H9 (cell line): ENCODE data around the gene SUPT3H. TPM values are rescaled to one million over a fixed set of nuclear protein-coding genes. Genes with fewer than 3 reads are reported as not detected.

Experiments
- DNase-seq: peaks from one replicate; pipeline ENCODE4 v3.0.0-alpha.2; 2017
- H2AFZ ChIP-seq: one replicate; pipeline ENCODE4 v1.6.1; 2013; ENCODE audit warnings: mild to moderate bottlenecking, low read length, control low read depth, moderate library complexity
- H2AK5ac ChIP-seq: 2 replicates; pipeline ENCODE4 v1.6.1; 2013; ENCODE audit warnings: low read length, control low read depth, mixed read lengths; ENCODE audit not compliant: insufficient read length
- H2BK120ac ChIP-seq: one replicate; pipeline ENCODE4 v1.6.1; 2013; ENCODE audit warnings: low read depth, mild to moderate bottlenecking, low read length, control low read depth, inconsistent platforms; ENCODE audit not compliant: poor library complexity, severe bottlenecking
- H2BK12ac ChIP-seq: 2 replicates; pipeline ENCODE4 v1.6.1; 2013; ENCODE audit warnings: low read length, control low read depth, mixed read lengths, low read depth; ENCODE audit not compliant: insufficient read length
- H2BK15ac ChIP-seq: 2 replicates; pipeline ENCODE4 v1.6.1; 2013; ENCODE audit warnings: low read depth, low read length, control low read depth
- H2BK20ac ChIP-seq: one replicate; pipeline ENCODE4 v1.6.1; 2013; ENCODE audit warnings: low read depth, mild to moderate bottlenecking, low read length, control low read depth, inconsistent platforms; ENCODE audit not compliant: poor library complexity, severe bottlenecking
- H2BK5ac ChIP-seq: 2 replicates; pipeline ENCODE4 v1.6.1; 2013; ENCODE audit warnings: low read length, control low read depth, mixed read lengths; ENCODE audit not compliant: insufficient read length
- H3K14ac ChIP-seq: 2 replicates; pipeline ENCODE4 v1.6.1; 2013; ENCODE audit warnings: low read length, control low read depth; ENCODE audit not compliant: insufficient read depth
- H3K18ac ChIP-seq: 2 replicates; pipeline ENCODE4 v1.6.1; 2013; ENCODE audit warnings: low read depth, mild to moderate bottlenecking, mixed read lengths, low read length, control low read depth; ENCODE audit not compliant: insufficient read length
- H3K23ac ChIP-seq: 2 replicates; pipeline ENCODE4 v1.6.1; 2013; ENCODE audit warnings: low read length, control low read depth, mixed read lengths, low read depth; ENCODE audit not compliant: insufficient read length
- H3K23me2 ChIP-seq: 2 replicates; pipeline ENCODE4 v1.6.1; 2013; ENCODE audit warnings: low read depth, mild to moderate bottlenecking, mixed read lengths, low read length, control low read depth; ENCODE audit not compliant: insufficient read length, poor library complexity, severe bottlenecking
- H3K27ac ChIP-seq: 2 replicates; pipeline ENCODE4 v1.5.1; 2013; ENCODE audit warnings: low read length, control low read depth, mixed read lengths, low read depth; ENCODE audit not compliant: insufficient read length
- H3K27me3 ChIP-seq: 2 replicates; pipeline ENCODE4 v1.6.1; 2013; ENCODE audit warnings: low read length, control low read depth, inconsistent platforms; ENCODE audit not compliant: insufficient read depth
- H3K4ac ChIP-seq: 2 replicates; pipeline ENCODE4 v1.6.1; 2013; ENCODE audit warnings: low read depth, mild to moderate bottlenecking, control low read depth, inconsistent platforms, low read length, moderate library complexity
- H3K4me1 ChIP-seq: 2 replicates; pipeline ENCODE4 v1.6.1; 2013; ENCODE audit warnings: low read length, control low read depth, inconsistent platforms; ENCODE audit not compliant: insufficient read depth
- H3K4me2 ChIP-seq: 2 replicates; pipeline ENCODE4 v1.6.1; 2013; ENCODE audit warnings: low read length, control low read depth, mixed read lengths; ENCODE audit not compliant: insufficient read length, insufficient read depth
- H3K56ac ChIP-seq: 2 replicates; pipeline ENCODE4 v1.6.1; 2013; ENCODE audit warnings: low read depth, mild to moderate bottlenecking, mixed read lengths, low read length, control low read depth; ENCODE audit not compliant: insufficient read length
- H3K79me1 ChIP-seq: 2 replicates; pipeline ENCODE4 v1.6.1; 2013; ENCODE audit warnings: low read depth, mild to moderate bottlenecking, moderate library complexity, low read length, control low read depth, inconsistent platforms; ENCODE audit not compliant: insufficient read depth, poor library complexity, severe bottlenecking
- H3K79me2 ChIP-seq: 2 replicates; pipeline ENCODE4 v1.6.1; 2013; ENCODE audit warnings: low read length, control low read depth, inconsistent platforms; ENCODE audit not compliant: insufficient read depth
- H3K9ac ChIP-seq: 2 replicates; pipeline ENCODE4 v1.6.1; 2013; ENCODE audit warnings: low read length, control low read depth, mixed read lengths; ENCODE audit not compliant: insufficient read length; ENCODE audit errors: extremely low read depth
- H3K9me3 ChIP-seq: one replicate; pipeline ENCODE4 v1.6.1; 2013; ENCODE audit warnings: low read depth, low read length, inconsistent platforms; ENCODE audit not compliant: control insufficient read depth
- H3T11ph ChIP-seq: one replicate; pipeline ENCODE4 v1.6.1; 2013; ENCODE audit warnings: mild to moderate bottlenecking, low read length, control low read depth, inconsistent platforms
- H4K20me1 ChIP-seq: one replicate; pipeline ENCODE4 v1.6.1; 2013; ENCODE audit not compliant: control insufficient read depth, insufficient read length, insufficient read depth
- H4K5ac ChIP-seq: 2 replicates; pipeline ENCODE4 v1.6.1; 2013; ENCODE audit warnings: low read depth, mild to moderate bottlenecking, mixed read lengths, low read length, control low read depth; ENCODE audit not compliant: insufficient read length
- H4K8ac ChIP-seq: replicated peaks from 2 replicates; pipeline ENCODE4 v1.6.1; 2013; ENCODE audit warnings: low read length, control low read depth, mixed read lengths, low read depth; ENCODE audit not compliant: insufficient read length
- H4K91ac ChIP-seq: 2 replicates; pipeline ENCODE4 v1.6.1; 2013; ENCODE audit warnings: low read depth, mild to moderate bottlenecking, moderate library complexity, mixed read lengths, low read length, control low read depth; ENCODE audit not compliant: insufficient read length
- H3K27ac Mint-ChIP-seq, 3 experiments: 2 replicates in 2 of 3; 3 replicates in 1 of 3; pipeline ENCODE4 v1.8.0; 2020 to 2021; ENCODE audit warnings: mixed read lengths in 3 of 3, mild to moderate bottlenecking in 1 of 3, moderate library complexity in 1 of 3
- H3K27me3 Mint-ChIP-seq: 2 replicates; pipeline ENCODE4 v1.8.0; 2021; ENCODE audit warnings: low read depth, mild to moderate bottlenecking, moderate library complexity, mixed read lengths
- H3K36me3 Mint-ChIP-seq, 3 experiments: 2 replicates in 2 of 3; 3 replicates in 1 of 3; pipeline ENCODE4 v1.8.0; 2020 to 2021; ENCODE audit warnings: low read depth in 3 of 3, mixed read lengths in 3 of 3; ENCODE audit not compliant: insufficient read depth in 1 of 3
- H3K4me1 Mint-ChIP-seq, 2 experiments: 2 replicates each; pipeline ENCODE4 v1.8.0; 2020; ENCODE audit warnings: mixed read lengths in 2 of 2
- H3K4me3 Mint-ChIP-seq, 2 experiments: 2 replicates in 1 of 2; 3 replicates in 1 of 2; pipeline ENCODE4 v1.8.0; 2020 to 2021; ENCODE audit warnings: mild to moderate bottlenecking in 2 of 2, mixed read lengths in 2 of 2, moderate library complexity in 1 of 2
- H3K9me3 Mint-ChIP-seq, 2 experiments: 2 replicates in 1 of 2; 3 replicates in 1 of 2; pipeline ENCODE4 v1.8.0; 2020; ENCODE audit warnings: mild to moderate bottlenecking in 2 of 2, mixed read lengths in 2 of 2, moderate library complexity in 1 of 2
- WGBS: extraction: QIAGEN DNeasy Blood & Tissue Kit; methylation state at CpG from one replicate; pipeline ENCODE4 v1.1.7; 2013; ENCODE audit warnings: missing lambda C conversion rate, low lambda C conversion rate, mixed read lengths; ENCODE audit not compliant: insufficient read length; ENCODE audit errors: extremely low coverage; 5-methylcytosine and 5-hydroxymethylcytosine counted together
- total RNA-seq: library from RNA; stranded (reverse); gene quantifications from 2 replicates; pipeline ENCODE4 v1.2.1, GENCODE V29; 2021
- TF ChIP-seq, protein P1 (sequence below): fragments of 200-600 bp; sonication (generic); conservative IDR thresholded peaks from 3 replicates; pipeline ENCODE4 v1.8.0; 2021; ENCODE audit warnings: antibody characterized with exemption, mild to moderate bottlenecking

Gene SUPT3H
- total RNA-seq, 1 experiment from 2014 or later = 22.5 TPM

DNA sequence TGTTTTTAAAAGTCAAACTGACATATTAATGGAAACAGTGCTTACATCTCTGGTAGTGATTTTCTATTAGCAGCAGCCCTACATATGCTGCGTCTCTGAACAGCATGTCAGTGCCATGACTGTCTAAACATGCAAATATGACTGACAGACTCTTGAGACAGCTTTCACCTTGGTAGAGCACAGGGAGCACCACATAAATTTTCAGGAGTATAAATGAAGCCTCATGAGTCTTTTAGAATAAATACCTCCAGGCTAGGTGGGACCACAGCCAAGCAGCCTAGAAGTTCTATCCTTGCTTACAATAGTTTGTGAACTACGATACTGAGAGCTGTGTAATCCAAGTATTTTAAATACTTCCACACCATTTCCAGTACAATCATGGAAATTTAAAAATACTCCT lies 460.3 kb downstream of the SUPT3H start:
- H3K79me1 ChIP-seq = no peaks in the 10 kb centered on the region
- H3K79me2 ChIP-seq = no peaks in the 10 kb centered on the region
- no peak overlapping the region for H3K4me3 Mint-ChIP-seq
- no peak overlapping the region for H3K27ac ChIP-seq
- H3K9ac ChIP-seq = no peak overlapping the region
- H2AFZ ChIP-seq = no peak overlapping the region
- H3K27me3 ChIP-seq = no peaks in the 10 kb centered on the region
- WGBS = no CpG with 5 or more reads among the region's 2 CpGs
- H3K56ac ChIP-seq = no peak overlapping the region
- no peaks in the 10 kb centered on the region for H3K36me3 Mint-ChIP-seq
- no peak overlapping the region for H2BK12ac ChIP-seq
- H4K20me1 ChIP-seq = no peaks in the 10 kb centered on the region
- H3K9me3 ChIP-seq = no peaks in the 10 kb centered on the region
- no peaks in the 10 kb centered on the region for H3K9me3 Mint-ChIP-seq
- no peak overlapping the region for H3K14ac ChIP-seq
- no peak overlapping the region for H3K23ac ChIP-seq
- H4K91ac ChIP-seq = no peak overlapping the region
- no peak overlapping the region for H4K8ac ChIP-seq
- TF ChIP-seq, protein P1, sequence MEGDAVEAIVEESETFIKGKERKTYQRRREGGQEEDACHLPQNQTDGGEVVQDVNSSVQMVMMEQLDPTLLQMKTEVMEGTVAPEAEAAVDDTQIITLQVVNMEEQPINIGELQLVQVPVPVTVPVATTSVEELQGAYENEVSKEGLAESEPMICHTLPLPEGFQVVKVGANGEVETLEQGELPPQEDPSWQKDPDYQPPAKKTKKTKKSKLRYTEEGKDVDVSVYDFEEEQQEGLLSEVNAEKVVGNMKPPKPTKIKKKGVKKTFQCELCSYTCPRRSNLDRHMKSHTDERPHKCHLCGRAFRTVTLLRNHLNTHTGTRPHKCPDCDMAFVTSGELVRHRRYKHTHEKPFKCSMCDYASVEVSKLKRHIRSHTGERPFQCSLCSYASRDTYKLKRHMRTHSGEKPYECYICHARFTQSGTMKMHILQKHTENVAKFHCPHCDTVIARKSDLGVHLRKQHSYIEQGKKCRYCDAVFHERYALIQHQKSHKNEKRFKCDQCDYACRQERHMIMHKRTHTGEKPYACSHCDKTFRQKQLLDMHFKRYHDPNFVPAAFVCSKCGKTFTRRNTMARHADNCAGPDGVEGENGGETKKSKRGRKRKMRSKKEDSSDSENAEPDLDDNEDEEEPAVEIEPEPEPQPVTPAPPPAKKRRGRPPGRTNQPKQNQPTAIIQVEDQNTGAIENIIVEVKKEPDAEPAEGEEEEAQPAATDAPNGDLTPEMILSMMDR = no peak
- H3K4ac ChIP-seq = no peak overlapping the region
- no peak overlapping the region for H3K4me2 ChIP-seq
- H3K4me1 ChIP-seq = no peaks in the 10 kb centered on the region
- no peak overlapping the region for H2BK20ac ChIP-seq
- H2BK15ac ChIP-seq = no peak overlapping the region
- no peak overlapping the region for H3T11ph ChIP-seq
- no peak overlapping the region for H2AK5ac ChIP-seq
- DNase-seq = no peak
- H2BK120ac ChIP-seq = no peak overlapping the region
- no peak overlapping the region for H3K27ac Mint-ChIP-seq
- no peaks in the 10 kb centered on the region for H3K23me2 ChIP-seq
- no peaks in the 10 kb centered on the region for H3K4me1 Mint-ChIP-seq
- no peak overlapping the region for H4K5ac ChIP-seq
- H2BK5ac ChIP-seq = no peak overlapping the region
- no peaks in the 10 kb centered on the region for H3K27me3 Mint-ChIP-seq
- no peak overlapping the region for H3K18ac ChIP-seq
